ENCODE measurements around the gene TMEM170A.
"Not testable (repeated sequence)": the region's sequence is repeated elsewhere in the genome, so short reads cannot be mapped to it uniquely, and the experiment has no call there.

TMEM170A gene

GRCh38 chr16:75445298-75445697, 19.2 kb downstream of the TMEM170A start:
- H3K4me1 Mint-ChIP-seq (ENCODE audit: low read depth): no peaks in the 10 kb centered on the region
- H3K27ac Mint-ChIP-seq: no peak overlapping the region
- H3K27me3 Mint-ChIP-seq: no peaks in the 10 kb centered on the region

DNA sequence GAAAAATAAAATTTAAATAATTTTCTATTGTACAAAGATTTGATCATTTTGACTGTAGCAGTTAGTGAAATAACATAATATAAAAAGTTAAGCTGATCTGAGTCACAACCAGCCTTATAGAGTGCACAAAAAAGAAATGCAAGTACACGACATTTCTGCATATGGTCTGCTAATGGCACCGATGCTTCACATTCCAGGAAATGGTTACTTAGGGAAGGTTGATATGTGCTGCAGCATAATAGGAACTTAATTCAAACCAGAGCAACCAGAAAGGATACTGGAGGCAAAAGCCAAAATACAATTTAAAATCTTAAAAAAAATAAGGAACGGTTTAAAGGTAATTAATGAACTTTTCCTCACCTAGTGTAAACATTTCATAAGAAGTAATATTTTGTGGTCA, 21.2 kb downstream of the TMEM170A start:
- Mint-ChIP-seq H3K27ac (no peak overlapping the region), H3K4me1 (ENCODE audit: low read depth) (no peaks in the 10 kb centered on the region), H3K27me3 (no peaks in the 10 kb centered on the region), H3K9me3 (no peaks in the 10 kb centered on the region), H3K4me3 (no peak overlapping the region), H3K36me3 (ENCODE audit: low read depth) (peaks cover 20% of the 10 kb centered on the region)

More at GRCh38 chr16:75445298-75445697, 19.2 kb downstream of the TMEM170A start:
- Mint-ChIP-seq H3K36me3 (ENCODE audit: low read depth) (peaks cover 30% of the 10 kb centered on the region), H3K4me3 (no peak overlapping the region), H3K9me3 (no peaks in the 10 kb centered on the region)

- peaks cover 4% of the 10 kb centered on the region for H3K9me3 Mint-ChIP-seq
- peaks cover 7% of the 10 kb centered on the region for H3K36me3 Mint-ChIP-seq (ENCODE audit: low read depth)
- H3K4me3 Mint-ChIP-seq: peak overlapping the region; percentile 96
- peak overlapping the region; percentile 91 for H3K27ac Mint-ChIP-seq
- H3K4me1 Mint-ChIP-seq (ENCODE audit: low read depth): peaks cover 29% of the 10 kb centered on the region
- no peaks in the 10 kb centered on the region for H3K27me3 Mint-ChIP-seq
Measured at GRCh38 chr16:75433732-75434413, 30.6 kb downstream of the TMEM170A start.

GRCh38 chr16:75432828-75433731, 31.4 kb downstream of the TMEM170A start, which contains the start of gene CFDP1:
Gene CFDP1, minus strand, starts transcription at chr16:75433503. Its CDS starts 151 bp downstream, at chr16:75433352.
- peaks cover 8% of the 10 kb centered on the region for H3K36me3 Mint-ChIP-seq (ENCODE audit: low read depth)
- peak within 1 kb of the TSS; percentile 96 for H3K4me3 Mint-ChIP-seq
- H3K27ac Mint-ChIP-seq: peak within 1 kb of the TSS; percentile 92
- H3K4me1 Mint-ChIP-seq (ENCODE audit: low read depth): peaks cover 30% of the 10 kb centered on the region
- peaks cover 4% of the 10 kb centered on the region for H3K9me3 Mint-ChIP-seq
- H3K27me3 Mint-ChIP-seq: no peaks in the 10 kb centered on the region

- H3K27ac Mint-ChIP-seq: no peak overlapping the region
- peaks cover 14% of the 10 kb centered on the region for H3K36me3 Mint-ChIP-seq (ENCODE audit: low read depth)
- no peaks in the 10 kb centered on the region for H3K27me3 Mint-ChIP-seq
- no peak overlapping the region for H3K4me3 Mint-ChIP-seq
- H3K9me3 Mint-ChIP-seq: no peaks in the 10 kb centered on the region
- H3K4me1 Mint-ChIP-seq (ENCODE audit: low read depth): peaks cover 51% of the 10 kb centered on the region
Measured at GRCh38 chr16:75429621-75430403, 34.7 kb downstream of the TMEM170A start.

DNA sequence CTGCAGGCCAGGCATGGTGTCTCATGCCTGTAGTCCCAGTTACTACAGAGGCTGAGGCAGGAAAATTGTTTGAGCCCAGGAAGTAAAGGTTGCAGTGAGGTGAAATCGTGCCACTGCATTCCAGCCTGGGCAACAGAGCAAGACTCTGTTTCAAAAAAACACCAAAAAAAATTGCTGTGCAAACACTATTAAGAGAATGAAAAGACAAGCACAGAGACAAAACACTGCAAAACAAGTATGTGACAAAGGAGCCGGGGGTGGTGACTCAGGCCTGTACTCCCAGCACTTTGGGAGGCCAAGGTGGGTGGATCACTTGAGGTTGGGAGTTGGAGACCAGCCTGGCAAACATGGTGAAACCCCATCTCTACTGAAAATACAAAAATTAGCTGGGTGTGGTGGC, 38.0 kb downstream of the TMEM170A start:
- not testable (repeated sequence) for H3K9me3 Mint-ChIP-seq, H3K4me3 Mint-ChIP-seq, H3K27ac Mint-ChIP-seq, H3K27me3 Mint-ChIP-seq
- peaks cover 42% of the 10 kb centered on the region for H3K4me1 Mint-ChIP-seq (ENCODE audit: low read depth)
- peaks cover 14% of the 10 kb centered on the region for H3K36me3 Mint-ChIP-seq (ENCODE audit: low read depth)

GRCh38 chr16:75424105-75424762, 40.3 kb downstream of the TMEM170A start:
- H3K27me3 Mint-ChIP-seq; H3K27ac Mint-ChIP-seq; H3K4me3 Mint-ChIP-seq; H3K9me3 Mint-ChIP-seq; H3K36me3 Mint-ChIP-seq (ENCODE audit: low read depth): not testable (repeated sequence)
- H3K4me1 Mint-ChIP-seq (ENCODE audit: low read depth): peaks cover 54% of the 10 kb centered on the region

DNA sequence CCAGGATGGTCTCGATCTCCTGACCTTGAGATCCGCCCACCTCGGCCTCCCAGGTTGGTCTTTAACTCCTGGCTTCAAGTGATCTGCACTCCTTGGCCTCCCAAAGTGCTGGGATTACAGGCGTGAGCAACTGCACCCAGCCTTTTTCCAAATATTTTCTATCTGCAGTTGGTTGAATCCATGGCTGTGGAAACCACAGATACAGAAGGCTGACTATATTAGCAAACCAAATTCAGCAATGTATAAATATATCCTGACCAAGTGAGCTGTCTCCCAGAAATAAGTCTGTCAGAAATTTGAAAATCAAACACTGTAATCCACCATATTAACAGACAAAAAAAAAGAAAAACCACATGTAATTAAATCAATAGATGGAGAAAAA, 40.8 kb downstream of the TMEM170A start:
- H3K27me3 Mint-ChIP-seq: no peaks in the 10 kb centered on the region
- H3K27ac Mint-ChIP-seq: no peak overlapping the region

GRCh38 chr16:75421820-75422126, 42.7 kb downstream of the TMEM170A start:
- H3K4me1 Mint-ChIP-seq (ENCODE audit: low read depth): peaks cover 45% of the 10 kb centered on the region
- H3K27ac Mint-ChIP-seq: no peak overlapping the region
- H3K4me3 Mint-ChIP-seq: no peak overlapping the region
- H3K9me3 Mint-ChIP-seq: no peaks in the 10 kb centered on the region
- peaks cover 4% of the 10 kb centered on the region for H3K36me3 Mint-ChIP-seq (ENCODE audit: low read depth)
- H3K27me3 Mint-ChIP-seq: no peaks in the 10 kb centered on the region

More for the DNA sequence above, 40.8 kb downstream of the TMEM170A start:
- Mint-ChIP-seq H3K4me1 (ENCODE audit: low read depth) (peaks cover 50% of the 10 kb centered on the region), H3K36me3 (ENCODE audit: low read depth) (peaks cover 6% of the 10 kb centered on the region), H3K9me3 (no peaks in the 10 kb centered on the region), H3K4me3 (no peak overlapping the region)

DNA sequence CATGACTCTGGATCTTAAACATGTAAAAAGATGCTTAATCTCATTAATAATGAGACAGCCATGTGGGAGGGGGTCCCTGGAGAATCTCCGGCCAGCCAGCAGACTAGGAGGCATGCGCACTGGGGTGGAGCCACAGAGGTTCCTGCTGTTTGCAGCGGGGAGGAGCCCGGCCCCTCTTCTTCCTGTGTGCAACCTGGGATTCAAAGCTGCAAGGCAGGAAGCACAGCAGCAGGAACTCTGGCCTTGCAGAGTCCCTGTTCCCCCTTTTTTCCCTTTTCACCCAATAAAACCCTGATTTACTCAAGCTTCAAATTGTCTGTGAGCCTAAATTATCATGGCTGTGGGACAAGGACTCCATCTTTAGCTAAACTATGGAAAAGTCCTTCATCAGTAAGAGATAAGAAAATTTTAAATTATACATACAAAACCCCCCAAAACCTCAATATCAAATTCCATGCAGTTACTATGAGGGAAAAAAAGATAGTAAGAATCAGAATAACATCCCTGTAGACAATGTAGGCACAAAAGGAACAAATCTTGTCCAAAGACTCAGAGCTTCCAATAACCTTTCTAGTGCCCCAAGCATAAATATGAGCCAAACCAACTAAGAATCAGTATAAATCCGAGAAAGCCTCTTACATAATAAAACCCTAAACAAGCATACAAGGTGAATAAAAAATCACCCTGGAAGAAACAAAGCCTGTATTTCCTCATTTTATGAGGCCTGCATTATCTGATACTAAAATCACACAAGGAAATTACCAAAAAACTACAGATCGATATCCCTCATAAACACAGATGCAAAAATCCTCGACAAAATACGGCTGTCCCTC, 43.3 kb downstream of the TMEM170A start:
- peak overlapping the region; percentile 48 for H3K4me3 Mint-ChIP-seq
- no peaks in the 10 kb centered on the region for H3K27me3 Mint-ChIP-seq
- H3K9me3 Mint-ChIP-seq: no peaks in the 10 kb centered on the region
- H3K36me3 Mint-ChIP-seq (ENCODE audit: low read depth): peaks cover 4% of the 10 kb centered on the region
- peak overlapping the region; percentile 31 for H3K27ac Mint-ChIP-seq
- H3K4me1 Mint-ChIP-seq (ENCODE audit: low read depth): peaks cover 40% of the 10 kb centered on the region

DNA sequence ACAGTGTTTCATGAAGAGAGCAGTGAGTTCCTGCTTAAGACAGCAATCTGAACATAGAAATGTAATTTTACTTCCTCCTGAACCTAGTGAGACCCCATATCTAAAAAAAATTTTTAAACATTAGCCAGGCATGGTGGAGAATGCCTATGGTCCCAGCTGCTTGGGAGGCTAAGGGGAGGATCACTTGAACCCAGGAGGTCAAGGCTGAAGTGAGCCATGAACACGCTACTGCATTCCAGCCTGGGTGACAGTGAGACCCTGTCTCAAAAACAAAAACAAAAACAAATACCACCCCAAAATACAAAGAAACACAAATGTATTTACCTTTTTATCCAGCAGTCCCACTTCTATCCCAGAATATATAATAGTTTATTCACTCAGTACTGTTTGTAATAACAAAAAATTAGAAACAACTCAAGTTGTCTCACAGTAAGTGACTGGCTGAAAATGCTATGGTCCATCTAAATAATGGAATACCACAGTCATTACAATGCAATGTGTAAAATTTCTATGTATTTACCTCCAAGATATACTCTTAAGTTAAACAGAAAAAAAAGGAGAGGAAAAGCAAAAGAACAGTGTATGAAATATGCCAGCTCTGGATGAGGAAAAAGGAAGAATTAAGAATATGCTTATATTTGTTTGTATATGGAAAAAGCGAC, 47.5 kb downstream of the TMEM170A start:
- H3K4me1 Mint-ChIP-seq (ENCODE audit: low read depth): peaks cover 46% of the 10 kb centered on the region
- peaks cover 28% of the 10 kb centered on the region for H3K36me3 Mint-ChIP-seq (ENCODE audit: low read depth)
- no peaks in the 10 kb centered on the region for H3K27me3 Mint-ChIP-seq
- H3K9me3 Mint-ChIP-seq: no peaks in the 10 kb centered on the region
- H3K4me3 Mint-ChIP-seq: no peak overlapping the region
- no peak overlapping the region for H3K27ac Mint-ChIP-seq

GRCh38 chr16:75415169-75415905, 49.2 kb downstream of the TMEM170A start:
- Mint-ChIP-seq H3K4me1 (ENCODE audit: low read depth) (peaks cover 30% of the 10 kb centered on the region), H3K27ac (peak overlapping the region; percentile 68), H3K4me3 (no peak overlapping the region), H3K9me3 (no peaks in the 10 kb centered on the region), H3K36me3 (ENCODE audit: low read depth) (peaks cover 37% of the 10 kb centered on the region), H3K27me3 (no peaks in the 10 kb centered on the region)

GRCh38 chr16:75413951-75414350, 50.5 kb downstream of the TMEM170A start:
- H3K27me3 Mint-ChIP-seq: no peaks in the 10 kb centered on the region
- H3K4me3 Mint-ChIP-seq: no peak overlapping the region
- H3K36me3 Mint-ChIP-seq (ENCODE audit: low read depth): peaks cover 40% of the 10 kb centered on the region
- H3K4me1 Mint-ChIP-seq (ENCODE audit: low read depth): peaks cover 23% of the 10 kb centered on the region
- H3K9me3 Mint-ChIP-seq: no peaks in the 10 kb centered on the region
- H3K27ac Mint-ChIP-seq: no peak overlapping the region
